SU-DHL-6 (cell line): ENCODE data around the gene VDAC1.

Experiments
- H2AFZ ChIP-seq: fragments of 200-600 bp; sonication (generic); 2 replicates; pipeline ENCODE4 v1.6.1; 2014; ENCODE audit warnings: low read depth, mild to moderate bottlenecking, moderate library complexity, mixed read lengths, antibody characterized with exemption, low read length; ENCODE audit not compliant: severe bottlenecking
- H3F3A ChIP-seq: fragments of 200-600 bp; shearing (Covaris generic); 2 replicates; pipeline ENCODE4 v1.6.0; 2016; ENCODE audit warnings: antibody characterized with exemption, mild to moderate bottlenecking; ENCODE audit not compliant: insufficient read depth
- H3K27ac ChIP-seq: fragments of 200-600 bp; sonication (generic); 2 replicates; pipeline ENCODE4 v1.5.1; 2016; ENCODE audit warnings: low read depth, mild to moderate bottlenecking, low read length, moderate library complexity, mixed read lengths
- H3K27me3 ChIP-seq: fragments of 200-600 bp; sonication (generic), shearing (Covaris generic); 2 replicates; pipeline ENCODE4 v1.6.0; 2014; ENCODE audit warnings: mild to moderate bottlenecking, low read length
- H3K36me3 ChIP-seq: fragments of 200-600 bp; sonication (generic); 2 replicates; pipeline ENCODE4 v1.6.1; 2014; ENCODE audit warnings: mild to moderate bottlenecking, low read length, mixed read lengths
- H3K4me2 ChIP-seq: fragments of 300-600, 200-600 bp; shearing (Covaris generic), sonication (generic); 2 replicates; pipeline ENCODE4 v1.6.0; 2014; ENCODE audit warnings: low read length, low read depth, mild to moderate bottlenecking; ENCODE audit not compliant: poor library complexity, severe bottlenecking
- H3K4me3 ChIP-seq: fragments of 200-600 bp; sonication (generic); 2 replicates; pipeline ENCODE4 v1.5.1; 2014; ENCODE audit warnings: antibody characterized with exemption, low read length, mild to moderate bottlenecking, mixed read lengths; ENCODE audit not compliant: insufficient read depth, poor library complexity, severe bottlenecking
- H3K79me2 ChIP-seq: fragments of 200-600 bp; sonication (generic); 2 replicates; pipeline ENCODE4 v1.6.1; 2014; ENCODE audit warnings: mild to moderate bottlenecking, low read length, moderate library complexity; ENCODE audit not compliant: insufficient read depth
- H3K9ac ChIP-seq: fragments of 200-600 bp; sonication (generic); 2 replicates; pipeline ENCODE4 v1.7.0; 2014; ENCODE audit warnings: mild to moderate bottlenecking, low read length
- H3K9me2 ChIP-seq: fragments of 200-600 bp; sonication (generic); replicated peaks from 2 replicates; pipeline ENCODE4 v1.6.1; 2014; ENCODE audit warnings: low read length; ENCODE audit not compliant: insufficient read depth
- H3K9me3 ChIP-seq: fragments of 200-600 bp; sonication (generic); 2 replicates; pipeline ENCODE4 v1.6.1; 2014; ENCODE audit warnings: low read length, mixed read lengths; ENCODE audit not compliant: insufficient read depth
- H4K20me1 ChIP-seq: fragments of 200-600 bp; sonication (generic); 2 replicates; pipeline ENCODE4 v1.6.1; 2014; ENCODE audit warnings: low read depth, mild to moderate bottlenecking, antibody characterized with exemption, low read length, moderate library complexity, mixed read lengths
- CTCF ChIP-seq: fragments of 200-600 bp; sonication (generic); IDR thresholded peaks from one replicate; pipeline ENCODE4 v1.5.1; 2017; ENCODE audit warnings: antibody characterized with exemption, mild to moderate bottlenecking, low read length, moderate library complexity; ENCODE audit not compliant: insufficient read depth, poor library complexity, severe bottlenecking
- EZH2phosphoT487 ChIP-seq: fragments of 200-600 bp; sonication (generic), shearing (Covaris generic); conservative IDR thresholded peaks from 2 replicates; pipeline ENCODE4 v1.6.1; 2018; ENCODE audit warnings: mild to moderate bottlenecking, antibody characterized with exemption, low read length, moderate library complexity, mixed read lengths

The VDAC1 gene

GRCh38 chr5:133942614-133943474 is 61.9 kb downstream of the VDAC1 start:
- no peaks in the 10 kb centered on the region for H3K9me3 ChIP-seq
- no peak overlapping the region for H3K27ac ChIP-seq
- H3K4me3 ChIP-seq, result no peak overlapping the region
- no peak overlapping the region for H3K4me2 ChIP-seq
- no peaks in the 10 kb centered on the region for H3K79me2 ChIP-seq
- H3K27me3 ChIP-seq, result no peaks in the 10 kb centered on the region
- H3K36me3 ChIP-seq, result no peaks in the 10 kb centered on the region
- no peaks in the 10 kb centered on the region for H3F3A ChIP-seq
- H2AFZ ChIP-seq, result no peak overlapping the region
- TF ChIP-seq CTCF, result no peak
- TF ChIP-seq EZH2phosphoT487, result no peak
- H4K20me1 ChIP-seq, result no peaks in the 10 kb centered on the region
- no peak overlapping the region for H3K9ac ChIP-seq
- H3K9me2 ChIP-seq, result no peaks in the 10 kb centered on the region

GRCh38 chr5:133941456-133942196 is 63.1 kb downstream of the VDAC1 start:
- no peaks in the 10 kb centered on the region for H3K79me2 ChIP-seq
- no peak overlapping the region for H3K4me3 ChIP-seq
- H3K36me3 ChIP-seq, result no peaks in the 10 kb centered on the region
- H3K9me2 ChIP-seq, result no peaks in the 10 kb centered on the region
- H3K9ac ChIP-seq, result no peak overlapping the region
- H4K20me1 ChIP-seq, result no peaks in the 10 kb centered on the region
- H2AFZ ChIP-seq, result no peak overlapping the region
- TF ChIP-seq CTCF, result no peak
- TF ChIP-seq EZH2phosphoT487, result no peak
- no peaks in the 10 kb centered on the region for H3K27me3 ChIP-seq
- no peak overlapping the region for H3K4me2 ChIP-seq
- no peaks in the 10 kb centered on the region for H3F3A ChIP-seq
- no peaks in the 10 kb centered on the region for H3K9me3 ChIP-seq
- no peak overlapping the region for H3K27ac ChIP-seq

- H3K9ac ChIP-seq, result no peak overlapping the region
- no peaks in the 10 kb centered on the region for H3F3A ChIP-seq
- H3K9me2 ChIP-seq, result no peaks in the 10 kb centered on the region
- no peak overlapping the region for H3K4me3 ChIP-seq
- no peaks in the 10 kb centered on the region for H3K36me3 ChIP-seq
- no peaks in the 10 kb centered on the region for H3K79me2 ChIP-seq
- H3K4me2 ChIP-seq, result no peak overlapping the region
- H2AFZ ChIP-seq, result no peak overlapping the region
- no peaks in the 10 kb centered on the region for H4K20me1 ChIP-seq
- no peaks in the 10 kb centered on the region for H3K9me3 ChIP-seq
- H3K27ac ChIP-seq, result no peak overlapping the region
- TF ChIP-seq EZH2phosphoT487 (no peak), CTCF (no peak)
- no peaks in the 10 kb centered on the region for H3K27me3 ChIP-seq
These were observed 65.1 kb downstream of the VDAC1 start for GRCh38 chr5:133939668-133940067.
